Measurements from ENCODE around the gene ACY1.

Gene ACY1

DNA sequence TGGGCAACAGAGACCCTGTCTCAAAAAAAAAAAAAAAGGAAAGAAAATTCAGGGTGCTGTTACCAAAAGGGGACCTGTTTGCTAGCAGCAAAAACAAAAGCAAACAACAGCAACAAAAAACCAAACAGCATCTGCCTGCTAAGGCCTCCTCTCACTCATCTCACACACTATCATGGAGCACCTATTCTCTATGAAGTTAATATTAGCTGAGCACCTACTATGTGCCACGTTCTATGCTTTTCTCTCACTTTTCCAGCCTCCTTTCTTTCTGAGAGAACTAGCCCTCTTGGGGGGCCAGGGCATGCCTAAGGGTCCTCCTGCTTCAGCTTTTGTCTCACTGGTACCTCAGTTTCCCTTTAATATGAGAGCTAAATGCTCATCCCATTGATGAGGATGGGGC is 28.6 kb upstream of the ACY1 start:
- DNase-seq (no peak), ATAC-seq (replicated peaks) (no peak)
- H3K27ac Mint-ChIP-seq, result no peak overlapping the region
- H3K4me3 Mint-ChIP-seq, result no peak overlapping the region
- peaks cover 0 to 9% of the 10 kb centered on the region in 2 donors for H3K36me3 Mint-ChIP-seq
- H3K27me3 Mint-ChIP-seq, result peaks cover 35 to 40% of the 10 kb centered on the region in 2 donors
- H3K4me1 Mint-ChIP-seq, result peaks cover 0 to 5% of the 10 kb centered on the region in 2 donors
- H3K9me3 Mint-ChIP-seq, result no peaks in the 10 kb centered on the region

DNA sequence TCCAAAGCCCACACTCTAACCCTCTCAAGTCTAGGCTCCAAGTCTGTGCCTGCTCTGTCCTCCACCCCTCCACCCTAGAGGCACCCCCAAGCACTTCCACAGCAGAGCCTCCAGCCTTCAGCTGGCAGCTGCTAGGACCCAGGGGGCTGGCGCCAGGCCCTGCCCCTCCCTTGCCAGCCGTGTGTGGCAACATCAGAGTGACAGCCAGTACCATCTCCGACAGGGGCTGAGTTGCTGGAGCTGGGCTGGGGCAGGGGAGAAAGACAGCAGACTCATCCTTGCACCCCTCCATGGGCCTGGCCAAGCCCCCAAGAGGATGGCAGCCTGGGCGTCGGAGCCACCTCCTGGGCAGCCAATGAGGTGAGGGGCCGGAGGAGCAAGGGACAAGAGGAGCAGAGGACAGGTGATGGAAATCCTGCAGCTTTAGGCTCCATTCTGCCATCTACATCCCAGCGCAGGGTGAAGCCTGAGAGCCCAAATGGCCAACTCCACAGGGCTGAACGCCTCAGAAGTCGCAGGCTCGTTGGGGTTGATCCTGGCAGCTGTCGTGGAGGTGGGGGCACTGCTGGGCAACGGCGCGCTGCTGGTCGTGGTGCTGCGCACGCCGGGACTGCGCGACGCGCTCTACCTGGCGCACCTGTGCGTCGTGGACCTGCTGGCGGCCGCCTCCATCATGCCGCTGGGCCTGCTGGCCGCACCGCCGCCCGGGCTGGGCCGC is 28.0 kb upstream of the ACY1 start, which contains the start of gene GPR62:
GPR62 (plus strand) TSS at position 207 of the 718 bp plus-strand sequence; CDS start at position 479, 272 bp downstream.
- H3K4me1 Mint-ChIP-seq, result peaks cover 0 to 5% of the 10 kb centered on the region in 2 donors
- peak within 1 kb of the TSS; percentile 44 to 68 for H3K4me3 Mint-ChIP-seq
- peaks cover 1 to 9% of the 10 kb centered on the region in 2 donors for H3K36me3 Mint-ChIP-seq
- DNase-seq (no peak), ATAC-seq (replicated peaks) (no peak)
- peaks cover 35 to 42% of the 10 kb centered on the region in 2 donors for H3K27me3 Mint-ChIP-seq
- no peak within 1 kb of the TSS for H3K27ac Mint-ChIP-seq
- H3K9me3 Mint-ChIP-seq, result no peaks in the 10 kb centered on the region

DNA sequence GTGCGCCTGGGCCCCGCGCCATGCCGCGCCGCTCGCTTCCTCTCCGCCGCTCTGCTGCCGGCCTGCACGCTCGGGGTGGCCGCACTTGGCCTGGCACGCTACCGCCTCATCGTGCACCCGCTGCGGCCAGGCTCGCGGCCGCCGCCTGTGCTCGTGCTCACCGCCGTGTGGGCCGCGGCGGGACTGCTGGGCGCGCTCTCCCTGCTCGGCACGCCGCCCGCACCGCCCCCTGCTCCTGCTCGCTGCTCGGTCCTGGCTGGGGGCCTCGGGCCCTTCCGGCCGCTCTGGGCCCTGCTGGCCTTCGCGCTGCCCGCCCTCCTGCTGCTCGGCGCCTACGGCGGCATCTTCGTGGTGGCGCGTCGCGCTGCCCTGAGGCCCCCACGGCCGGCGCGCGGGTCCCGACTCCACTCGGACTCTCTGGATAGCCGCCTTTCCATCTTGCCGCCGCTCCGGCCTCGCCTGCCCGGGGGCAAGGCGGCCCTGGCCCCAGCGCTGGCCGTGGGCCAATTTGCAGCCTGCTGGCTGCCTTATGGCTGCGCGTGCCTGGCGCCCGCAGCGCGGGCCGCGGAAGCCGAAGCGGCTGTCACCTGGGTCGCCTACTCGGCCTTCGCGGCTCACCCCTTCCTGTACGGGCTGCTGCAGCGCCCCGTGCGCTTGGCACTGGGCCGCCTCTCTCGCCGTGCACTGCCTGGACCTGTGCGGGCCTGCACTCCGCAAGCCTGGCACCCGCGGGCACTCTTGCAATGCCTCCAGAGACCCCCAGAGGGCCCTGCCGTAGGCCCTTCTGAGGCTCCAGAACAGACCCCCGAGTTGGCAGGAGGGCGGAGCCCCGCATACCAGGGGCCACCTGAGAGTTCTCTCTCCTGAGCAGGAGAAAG is 27.2 kb upstream of the ACY1 start:
- H3K36me3 Mint-ChIP-seq, result peaks cover 1 to 6% of the 10 kb centered on the region in 2 donors
- DNase-seq (no peak), ATAC-seq (replicated peaks) (peak; percentile 82 to 83)
- peak overlapping the region; percentile 44 to 68 for H3K4me3 Mint-ChIP-seq
- peaks cover 0 to 5% of the 10 kb centered on the region in 2 donors for H3K4me1 Mint-ChIP-seq
- H3K9me3 Mint-ChIP-seq, result no peaks in the 10 kb centered on the region
- H3K27ac Mint-ChIP-seq, result no peak overlapping the region
- peaks cover 35 to 42% of the 10 kb centered on the region in 2 donors for H3K27me3 Mint-ChIP-seq

DNA sequence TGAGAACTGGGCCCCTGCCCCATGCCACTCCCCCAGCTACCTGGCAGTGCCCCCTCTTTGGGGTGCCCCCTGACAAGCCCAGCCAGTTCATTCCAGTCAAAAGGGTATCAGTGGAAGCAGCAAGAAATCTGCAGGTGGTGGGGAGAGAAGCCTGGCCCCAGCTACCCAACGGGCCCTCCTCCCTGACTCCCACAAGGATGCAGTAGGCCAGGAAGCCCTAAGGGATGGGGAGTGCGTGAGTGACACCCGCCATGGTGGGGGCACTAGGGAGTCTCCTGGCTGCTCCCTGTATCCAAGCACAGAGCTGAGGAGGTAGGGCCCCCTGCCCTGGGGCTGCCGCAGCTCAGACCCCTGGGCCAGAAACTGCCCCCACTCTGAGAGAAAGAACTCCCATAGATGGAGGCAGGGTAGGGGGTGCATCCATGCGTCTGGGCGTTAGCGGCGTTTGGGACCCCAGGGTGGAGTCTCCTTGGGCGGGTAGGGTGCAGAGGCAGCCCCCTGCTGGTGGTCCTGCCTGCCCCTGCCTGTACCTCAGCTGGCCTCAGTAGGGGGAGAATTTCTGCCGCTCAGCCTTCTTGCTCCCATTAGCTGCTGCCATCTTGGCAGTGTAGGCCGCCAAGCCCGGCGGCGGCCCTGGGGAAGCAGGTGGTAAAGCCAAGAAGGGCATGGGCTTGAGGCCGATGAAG is 25.7 kb upstream of the ACY1 start:
- peaks cover 0 to 5% of the 10 kb centered on the region in 2 donors for H3K4me1 Mint-ChIP-seq
- no peaks in the 10 kb centered on the region for H3K9me3 Mint-ChIP-seq
- ATAC-seq (replicated peaks), result no peak
- no peak for DNase-seq
- H3K36me3 Mint-ChIP-seq, result peaks cover 1 to 6% of the 10 kb centered on the region in 2 donors
- H3K27me3 Mint-ChIP-seq, result peaks cover 31 to 36% of the 10 kb centered on the region in 2 donors
- no peak overlapping the region for H3K27ac Mint-ChIP-seq
- H3K4me3 Mint-ChIP-seq, result no peak overlapping the region

DNA sequence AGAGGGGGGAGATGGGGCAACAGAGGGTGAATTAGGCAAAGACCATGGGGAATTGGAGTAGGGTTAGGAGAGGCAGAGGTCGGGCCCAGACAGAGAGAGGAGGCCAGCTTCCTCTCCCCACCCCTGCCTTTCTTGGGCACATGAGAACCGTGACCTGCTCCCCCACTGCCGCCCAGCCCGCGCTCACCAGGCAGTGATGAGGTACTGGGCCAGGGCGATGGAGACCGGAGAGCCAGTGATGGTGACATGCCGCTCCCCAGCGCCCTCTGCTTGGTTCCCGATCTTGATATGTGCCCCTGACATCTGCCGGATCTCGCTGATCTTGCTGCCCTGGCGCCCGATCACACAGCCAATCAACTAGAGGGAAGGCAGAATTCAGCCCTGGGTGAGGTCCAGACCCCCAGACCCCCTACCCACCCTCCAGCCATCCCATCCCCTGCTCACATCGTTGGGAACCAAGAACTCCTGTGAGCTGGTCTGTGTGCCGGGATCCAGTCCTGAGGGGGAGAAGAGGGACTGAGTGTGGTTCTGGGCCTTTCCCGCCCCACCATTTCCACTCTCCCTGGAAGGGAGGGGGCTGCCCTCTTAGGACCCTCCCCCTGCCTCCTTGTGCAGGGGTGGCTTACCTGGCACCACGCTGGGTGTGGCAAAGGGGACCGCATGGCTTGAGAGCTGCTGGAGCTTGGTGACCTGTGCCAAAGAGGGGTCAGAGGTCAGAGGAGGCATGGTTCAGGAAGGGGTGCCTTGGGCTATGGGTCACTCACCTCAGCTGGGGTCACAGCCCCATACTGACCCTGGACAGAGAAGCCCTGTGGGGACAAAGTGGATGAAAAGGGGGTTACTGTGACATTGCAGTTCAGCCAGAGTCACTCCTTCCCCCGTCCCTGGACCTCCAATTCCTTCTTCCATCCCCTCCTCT is 24.5 kb upstream of the ACY1 start:
- Mint-ChIP-seq H3K9me3 (no peaks in the 10 kb centered on the region), H3K27me3 (peaks cover 20 to 25% of the 10 kb centered on the region in 2 donors), H3K36me3 (peaks cover 1 to 6% of the 10 kb centered on the region in 2 donors), H3K27ac (no peak overlapping the region), H3K4me3 (no peak overlapping the region), H3K4me1 (peaks cover 0 to 4% of the 10 kb centered on the region in 2 donors)
- ATAC-seq (replicated peaks) (no peak), DNase-seq (no peak)

DNA sequence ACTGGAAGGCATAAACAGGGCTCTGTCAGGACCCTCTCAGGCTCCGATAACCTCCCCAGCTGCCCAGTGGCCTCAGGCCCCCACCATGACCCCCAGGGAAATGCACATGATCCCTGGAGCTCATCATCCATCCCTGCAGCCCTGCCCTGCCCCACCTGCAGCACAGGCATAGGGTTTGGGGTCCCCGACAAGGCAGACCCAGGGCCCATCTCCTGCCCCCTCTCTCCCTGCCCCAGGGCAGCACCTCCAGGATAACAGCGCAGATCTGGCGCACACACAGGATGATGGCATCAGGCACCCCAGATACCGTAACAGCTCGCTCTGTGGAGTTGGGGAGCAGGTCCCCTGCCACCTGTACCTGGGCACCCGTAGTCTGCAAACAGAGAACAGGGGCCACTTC is 23.7 kb upstream of the ACY1 start:
- Mint-ChIP-seq H3K9me3 (no peaks in the 10 kb centered on the region), H3K4me3 (no peak overlapping the region), H3K27ac (peak overlapping the region; percentile 15), H3K4me1 (peaks cover 0 to 2% of the 10 kb centered on the region in 2 donors), H3K36me3 (peaks cover 1 to 6% of the 10 kb centered on the region in 2 donors), H3K27me3 (peaks cover 17% of the 10 kb centered on the region in 2 donors)
- ATAC-seq (replicated peaks), result no peak
- no peak for DNase-seq

DNA sequence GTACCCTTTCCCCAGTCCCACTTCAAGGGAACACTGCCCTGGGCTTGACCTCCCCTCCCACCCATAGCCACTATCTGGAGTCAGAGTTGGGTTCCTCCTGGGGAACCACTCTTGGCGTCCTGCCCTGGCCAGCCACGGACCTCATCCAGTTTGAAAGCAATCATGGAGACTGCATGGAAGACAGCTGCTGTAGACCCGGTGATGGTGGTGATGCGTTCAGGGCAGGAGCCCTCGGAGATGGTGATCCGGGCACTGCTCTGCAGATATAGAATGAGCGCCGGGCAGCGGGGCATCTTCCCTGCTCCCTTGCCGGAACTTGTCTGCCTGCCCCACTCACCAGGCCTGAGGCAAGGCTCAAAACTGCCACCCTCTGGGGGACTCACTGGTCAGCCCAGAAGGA is 22.9 kb upstream of the ACY1 start:
- Mint-ChIP-seq H3K4me3 (no peak overlapping the region), H3K9me3 (no peaks in the 10 kb centered on the region), H3K4me1 (no peaks in the 10 kb centered on the region), H3K27ac (no peak overlapping the region), H3K36me3 (peaks cover 1 to 6% of the 10 kb centered on the region in 2 donors), H3K27me3 (peaks cover 10 to 14% of the 10 kb centered on the region in 2 donors)
- DNase-seq (no peak), ATAC-seq (replicated peaks) (no peak)

DNA sequence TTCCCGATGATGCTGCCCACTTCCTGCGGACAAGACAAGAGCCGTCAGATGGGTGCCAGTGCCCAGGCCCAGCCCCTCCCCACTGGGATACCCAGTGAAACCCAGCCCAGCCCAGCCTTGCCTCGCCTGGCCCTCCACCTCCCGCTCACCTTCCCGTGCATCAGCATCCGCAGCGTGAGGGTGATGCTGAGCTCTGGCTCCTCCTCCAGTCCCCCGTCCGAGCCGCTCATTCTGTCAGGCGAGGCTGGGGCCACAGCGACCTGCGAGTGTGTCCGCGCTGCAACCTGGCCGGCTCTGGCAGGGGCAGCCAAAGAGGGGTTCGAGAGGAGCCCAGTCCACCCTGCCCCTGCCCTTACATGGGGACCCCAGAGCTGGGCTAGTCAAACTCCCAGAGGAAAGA is 22.3 kb upstream of the ACY1 start:
- H3K4me1 Mint-ChIP-seq, result no peaks in the 10 kb centered on the region
- peaks cover 16 to 17% of the 10 kb centered on the region in 2 donors for H3K27me3 Mint-ChIP-seq
- peaks cover 2 to 6% of the 10 kb centered on the region in 2 donors for H3K36me3 Mint-ChIP-seq
- no peak overlapping the region for H3K27ac Mint-ChIP-seq
- ATAC-seq (replicated peaks) (no peak), DNase-seq (no peak)
- H3K4me3 Mint-ChIP-seq, result no peak overlapping the region
- no peaks in the 10 kb centered on the region for H3K9me3 Mint-ChIP-seq

DNA sequence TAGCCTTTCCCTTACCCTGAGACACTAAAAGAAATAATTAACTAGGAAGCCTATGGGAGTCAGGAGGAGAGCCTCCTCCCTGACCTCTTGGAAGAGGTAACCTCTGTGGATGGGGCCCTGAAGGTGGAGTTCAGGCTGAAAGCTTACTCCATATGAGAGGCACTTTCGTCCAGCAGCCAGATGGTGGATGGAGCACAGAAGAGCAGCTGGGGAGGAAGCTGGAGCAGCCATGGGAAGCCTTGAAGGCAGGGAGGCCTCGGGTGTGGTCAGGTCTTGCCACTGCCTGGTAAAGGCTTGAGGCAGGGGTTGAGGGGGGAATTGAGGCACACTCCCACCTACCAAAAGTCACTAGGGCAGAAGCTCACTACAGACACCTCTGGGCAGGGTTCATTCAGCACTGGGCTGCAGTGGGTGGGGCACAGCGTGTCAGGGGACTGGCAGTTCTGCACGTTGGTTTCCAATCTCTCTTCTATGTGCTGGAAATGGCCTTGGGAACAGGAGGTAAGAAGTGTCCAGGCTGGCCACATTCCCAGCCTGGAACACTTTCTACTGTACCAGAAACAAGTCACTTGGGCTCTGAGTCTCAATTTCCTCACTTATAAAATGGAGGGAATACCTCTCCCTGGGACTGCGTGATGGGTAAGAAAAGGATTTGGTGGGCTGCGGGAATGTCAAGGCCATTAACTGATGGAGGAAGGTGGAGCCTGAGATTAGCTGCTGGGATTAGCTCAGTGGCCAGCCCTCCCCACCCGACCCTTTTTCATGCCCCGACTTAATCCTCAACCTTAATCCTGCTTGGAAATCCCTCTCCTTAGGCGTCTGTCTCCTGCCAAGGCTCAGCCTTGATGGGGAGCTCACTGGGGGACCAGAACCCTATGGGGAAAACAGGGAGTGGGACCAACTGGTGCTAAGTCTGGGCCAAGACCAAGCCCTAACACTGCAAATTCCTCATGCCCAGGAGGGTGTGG is 21.4 kb upstream of the ACY1 start:
- no peak for ATAC-seq (replicated peaks)
- peaks cover 4 to 8% of the 10 kb centered on the region in 2 donors for H3K4me1 Mint-ChIP-seq
- peaks cover 16 to 21% of the 10 kb centered on the region in 2 donors for H3K27me3 Mint-ChIP-seq

DNA sequence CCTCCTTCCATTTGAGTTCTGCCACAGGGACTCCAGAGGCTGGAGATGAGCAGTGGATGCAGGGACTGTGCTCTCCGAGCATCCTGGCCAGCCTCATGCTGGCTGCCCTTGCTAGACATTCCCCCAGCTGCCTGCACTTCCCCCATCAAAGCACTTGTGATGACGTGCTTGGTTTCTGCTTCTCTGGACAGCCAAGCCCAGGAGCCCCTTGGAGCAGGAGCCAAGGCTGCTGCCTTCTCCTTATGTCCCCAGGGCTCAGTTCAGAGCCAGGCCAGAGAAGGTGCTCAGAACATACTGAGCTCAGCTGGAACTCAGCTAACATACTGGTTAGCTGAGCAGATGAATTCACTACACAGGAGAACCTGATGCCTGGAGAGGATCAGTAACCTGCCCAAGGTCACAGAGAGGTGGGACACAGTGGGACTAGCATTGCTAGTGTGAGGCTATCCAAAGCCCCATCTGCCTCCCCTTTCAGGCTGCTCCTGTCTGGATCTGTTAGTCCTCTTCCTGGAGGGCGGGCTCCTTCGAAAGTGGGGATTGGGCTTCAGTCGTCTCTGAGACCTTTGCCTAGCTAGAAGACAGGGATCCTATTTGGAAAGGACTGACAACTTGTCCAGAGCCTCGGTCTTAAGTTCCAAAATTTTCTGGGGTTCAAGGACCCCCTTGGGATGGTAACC is 20.3 kb upstream of the ACY1 start:
- H3K4me3 Mint-ChIP-seq, result no peak overlapping the region
- ATAC-seq (replicated peaks), result no peak

More for the DNA sequence above, 21.4 kb upstream of the ACY1 start:
- Mint-ChIP-seq H3K27ac (no peak overlapping the region), H3K4me3 (no peak overlapping the region), H3K9me3 (no peaks in the 10 kb centered on the region), H3K36me3 (peaks cover 2 to 6% of the 10 kb centered on the region in 2 donors)
- DNase-seq, result no peak

DNA sequence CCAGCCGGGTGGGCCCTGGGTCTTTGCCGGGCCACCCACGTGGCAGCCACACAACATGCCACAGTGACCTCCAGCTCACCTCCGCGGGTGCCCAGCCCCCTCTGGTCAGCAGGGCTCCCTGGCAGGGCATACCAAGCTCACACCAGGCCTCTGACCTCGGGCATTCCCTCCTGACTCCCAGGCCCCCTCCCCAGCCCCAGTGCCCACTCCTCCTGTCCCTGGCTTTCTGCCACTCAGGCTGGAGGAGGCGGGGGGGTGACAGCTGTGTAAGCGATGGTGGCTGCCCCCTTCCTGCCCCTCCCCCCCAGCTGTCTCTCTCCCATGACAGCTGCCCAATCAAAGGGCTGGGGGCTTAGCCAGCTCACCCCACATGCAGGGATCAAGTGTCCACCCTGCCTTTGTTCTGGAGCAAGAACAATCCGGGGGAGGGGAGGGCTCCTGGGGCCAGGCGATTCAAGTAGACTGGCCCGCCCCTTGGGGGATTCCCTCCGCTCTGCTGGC is 19.3 kb upstream of the ACY1 start:
- Mint-ChIP-seq H3K4me3 (no peak overlapping the region), H3K4me1 (peaks cover 16 to 24% of the 10 kb centered on the region in 2 donors), H3K36me3 (peaks cover 1 to 2% of the 10 kb centered on the region in 2 donors), H3K27ac (no peak overlapping the region), H3K27me3 (peaks cover 10 to 20% of the 10 kb centered on the region in 2 donors), H3K9me3 (no peaks in the 10 kb centered on the region)
- no peak for DNase-seq
- no peak for ATAC-seq (replicated peaks)

More for the DNA sequence above, 20.3 kb upstream of the ACY1 start:
- Mint-ChIP-seq H3K36me3 (peaks cover 2 to 6% of the 10 kb centered on the region in 2 donors), H3K27ac (no peak overlapping the region), H3K27me3 (peaks cover 15 to 21% of the 10 kb centered on the region in 2 donors), H3K9me3 (no peaks in the 10 kb centered on the region), H3K4me1 (peaks cover 6 to 13% of the 10 kb centered on the region in 2 donors)
- no peak for DNase-seq

DNA sequence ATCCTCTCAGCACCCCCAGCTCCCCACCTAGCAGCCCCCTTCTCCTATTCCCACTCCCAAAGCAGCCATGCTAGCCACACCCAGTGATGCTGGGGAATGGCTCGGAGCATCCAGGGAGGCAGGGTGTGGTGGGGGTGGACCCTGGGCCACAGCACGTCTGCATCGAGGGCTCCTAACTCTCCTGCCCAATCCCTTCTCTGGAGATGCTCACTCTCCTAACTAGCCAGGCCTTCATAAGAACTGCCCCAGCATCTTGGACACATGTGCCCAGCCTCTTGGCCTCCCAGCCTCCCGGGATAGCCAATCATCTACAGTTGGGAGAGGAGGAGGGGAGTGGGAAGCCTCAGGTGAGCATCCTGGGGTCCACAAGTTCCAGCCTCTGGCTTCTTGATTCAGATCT is 18.8 kb upstream of the ACY1 start:
- peaks cover 10 to 15% of the 10 kb centered on the region in 2 donors for H3K27me3 Mint-ChIP-seq
- ATAC-seq (replicated peaks) (no peak), DNase-seq (no peak)
- H3K36me3 Mint-ChIP-seq, result peaks cover 2 to 4% of the 10 kb centered on the region in 2 donors
- peaks cover 18 to 28% of the 10 kb centered on the region in 2 donors for H3K4me1 Mint-ChIP-seq
- no peak overlapping the region for H3K27ac Mint-ChIP-seq
- H3K9me3 Mint-ChIP-seq, result no peaks in the 10 kb centered on the region
- no peak overlapping the region for H3K4me3 Mint-ChIP-seq

Measured in stimulated activated naive B cell treated with anti-CD40 and anti-IgM and Interleukin-4, amounts not matched to agents 10 μg/mL and 1 μg/mL and 100 μg/mL, for 72 hours (primary cell).